Cortex of kidney (tissue), 1 donor: Measurements from ENCODE around the gene C7orf57.

ENCODE experiments used
- DNase-seq: peaks from one replicate; lab custom pipeline; 2025; lab: John Stamatoyannopoulos, UW

C7orf57 gene

GRCh38 chr7:48085433-48085791 is 50.1 kb downstream of the C7orf57 start:
- DNase-seq, result no peak

GRCh38 chr7:48085942-48086341 is 50.6 kb downstream of the C7orf57 start:
- DNase-seq, result no peak

DNA sequence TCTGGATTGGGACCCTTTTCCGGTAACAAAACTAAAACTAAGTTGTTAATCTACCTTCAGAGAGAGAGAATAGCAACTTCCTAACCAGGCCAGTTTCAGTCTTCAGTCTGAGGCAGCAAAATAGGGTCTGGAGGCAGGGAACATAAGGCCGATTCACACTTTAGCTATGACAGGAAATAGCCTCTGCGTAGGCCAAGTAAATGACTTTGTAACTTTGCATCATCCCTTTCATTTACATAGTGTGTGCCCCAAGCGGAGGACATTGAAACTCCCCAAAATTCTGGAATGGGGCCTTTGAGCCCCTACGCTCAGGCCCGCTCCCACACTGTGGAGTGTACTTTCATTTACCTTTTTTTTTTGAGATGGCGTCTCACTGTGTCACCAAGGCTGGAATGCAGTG is 52.0 kb downstream of the C7orf57 start:
- DNase-seq, result no peak

- no peak for DNase-seq
Measured at GRCh38 chr7:48088559-48089045, 53.3 kb downstream of the C7orf57 start.

- DNase-seq, result peak; percentile 84
Measured at GRCh38 chr7:48089046-48090003, 54.0 kb downstream of the C7orf57 start, which contains the start of gene UPP1. TSS of gene UPP1 (plus strand) at chr7:48089265. CDS start at chr7:48094784, 5,519 bp downstream.

GRCh38 chr7:48090095-48090805 is 54.9 kb downstream of the C7orf57 start:
- DNase-seq, result peak; percentile 22

DNA sequence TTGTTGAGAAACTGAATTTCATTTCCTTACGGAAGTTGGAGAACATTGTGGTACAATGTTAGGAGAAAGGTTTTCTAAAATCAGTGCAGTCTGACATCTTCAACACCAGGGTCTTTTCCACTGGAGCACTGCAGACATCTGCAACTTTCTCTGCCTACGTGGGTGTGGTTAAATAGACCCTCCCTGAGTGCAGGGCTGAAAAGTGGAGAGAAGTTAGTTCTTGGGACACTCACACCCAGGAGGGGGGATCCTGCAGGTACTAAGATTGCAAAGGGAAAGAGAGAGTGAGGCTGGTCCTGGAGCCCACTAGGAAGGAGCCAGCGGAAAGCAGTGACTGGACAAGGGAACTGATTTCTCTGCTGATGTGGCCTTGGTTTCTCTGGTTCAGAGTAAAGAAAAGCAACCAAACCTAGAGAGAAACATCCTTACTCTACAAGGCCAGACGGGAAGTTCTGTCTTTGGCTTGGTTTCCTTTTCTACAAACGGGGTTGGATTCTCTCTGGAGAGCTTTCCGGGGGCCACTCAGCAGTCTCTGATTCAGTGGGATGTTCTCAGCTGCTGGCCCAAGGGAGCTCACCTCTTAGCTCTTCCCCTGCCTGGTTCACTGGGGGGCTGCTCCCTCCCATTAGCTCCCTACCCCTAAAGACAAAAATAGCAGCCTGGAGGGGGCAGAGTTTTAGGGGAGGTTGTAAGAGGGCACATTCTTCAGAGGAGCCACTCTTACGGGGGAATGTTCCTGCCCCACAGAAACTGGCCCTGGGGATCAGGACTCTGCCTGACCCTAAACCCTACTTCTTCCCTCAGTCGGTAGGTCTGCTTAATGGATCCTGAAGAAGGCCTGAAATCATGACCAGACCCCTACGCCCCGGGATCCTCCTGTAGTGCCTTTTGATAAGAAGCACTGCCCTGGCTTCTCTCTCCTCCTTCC is 56.4 kb downstream of the C7orf57 start:
- no peak for DNase-seq

DNA sequence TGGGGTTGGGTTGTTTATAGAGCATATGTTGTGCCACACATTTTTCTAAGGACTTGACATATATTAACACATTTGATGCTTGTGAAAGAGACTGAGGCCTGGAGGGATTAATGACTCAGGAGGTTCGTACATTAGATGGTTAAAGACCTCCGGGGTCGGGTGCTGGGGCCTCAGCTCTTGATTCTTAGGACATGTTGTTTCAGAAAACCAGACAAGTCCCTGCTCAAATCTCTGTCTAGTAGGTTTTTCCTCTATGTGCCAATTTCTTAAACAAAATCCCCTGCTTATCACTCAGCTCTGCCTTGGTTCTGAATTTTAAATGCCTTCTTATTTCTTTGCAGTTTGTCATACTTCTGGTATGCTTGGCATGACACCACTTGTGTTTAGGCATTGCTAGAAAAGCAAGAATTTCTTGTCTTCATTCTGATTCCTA is 59.5 kb downstream of the C7orf57 start:
- DNase-seq, result no peak

DNA sequence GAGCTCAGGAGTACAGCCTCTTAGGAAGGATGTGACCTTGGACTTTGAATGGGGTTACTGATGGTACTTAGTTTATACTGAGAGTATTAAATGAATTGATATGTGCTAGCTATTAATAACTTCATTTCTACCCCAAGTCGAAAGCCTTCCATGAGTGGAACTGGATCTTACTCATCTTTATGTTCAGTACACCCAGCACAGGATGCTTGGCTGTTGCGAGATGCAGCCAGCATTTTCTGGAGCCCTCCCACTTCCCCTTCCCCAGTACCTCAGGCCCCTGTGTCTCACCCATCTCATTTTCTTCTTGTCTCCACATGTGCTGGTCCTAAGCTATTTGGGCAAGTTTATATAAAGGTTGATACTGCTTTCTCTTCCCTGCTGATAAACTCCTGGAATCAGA is 60.9 kb downstream of the C7orf57 start:
- DNase-seq, result no peak

DNA sequence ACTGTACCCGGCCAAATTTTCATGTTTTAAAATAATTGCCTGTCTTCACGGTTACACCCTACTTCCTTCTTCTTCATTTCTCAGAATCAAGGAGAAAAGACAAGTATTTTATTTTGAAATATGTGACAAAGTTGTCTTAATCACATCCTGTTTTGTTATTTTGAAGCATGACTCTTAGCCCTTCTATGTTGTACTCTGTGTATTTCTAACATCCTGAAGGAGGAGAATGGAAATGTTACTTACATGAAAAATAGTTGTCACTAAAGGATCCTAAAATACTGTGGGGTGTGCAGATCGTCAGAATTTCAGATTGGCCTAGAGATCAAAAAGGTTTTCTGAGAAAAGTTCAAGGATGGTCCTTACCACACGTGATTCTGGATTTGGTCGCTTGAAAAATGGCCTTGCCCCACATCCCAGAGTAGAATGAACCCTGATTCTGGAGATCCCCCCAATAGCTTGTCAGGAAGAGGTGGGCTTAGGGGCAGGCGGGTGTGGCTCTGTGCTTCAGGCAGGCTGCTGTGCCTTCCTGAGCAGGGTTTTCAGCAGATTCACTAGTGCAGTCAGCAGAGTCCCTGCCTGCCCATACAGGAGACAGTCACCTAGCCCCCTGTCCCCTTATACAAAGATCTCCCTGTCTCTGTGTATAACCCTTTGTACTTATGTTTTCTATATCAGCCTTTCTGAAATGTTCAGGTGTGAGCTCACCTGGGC is 62.3 kb downstream of the C7orf57 start:
- DNase-seq, result no peak

DNA sequence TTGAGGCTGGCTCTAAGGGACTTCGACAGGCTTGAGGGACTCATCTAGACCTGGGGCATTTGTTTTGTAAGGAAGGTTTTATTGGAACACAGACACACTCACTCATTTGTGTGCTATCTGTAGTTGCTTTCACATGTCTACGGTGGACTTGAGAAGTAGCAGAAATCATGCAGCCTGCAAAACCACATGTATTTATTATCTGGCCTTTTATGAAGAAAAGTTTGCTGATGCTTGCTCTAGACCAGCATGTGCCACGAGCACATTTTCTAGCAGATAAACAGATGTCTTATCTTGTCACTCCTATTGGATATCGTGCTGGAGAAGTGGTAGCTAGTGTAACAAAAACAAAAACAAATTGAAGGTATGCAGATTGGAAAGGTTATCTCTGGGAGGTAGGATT is 63.5 kb downstream of the C7orf57 start:
- DNase-seq, result no peak

- no peak for DNase-seq
Measured at GRCh38 chr7:48099781-48100180, 64.4 kb downstream of the C7orf57 start.

- no peak for DNase-seq
Measured at GRCh38 chr7:48101352-48101751, 66.0 kb downstream of the C7orf57 start.

GRCh38 chr7:48101968-48102367 is 66.6 kb downstream of the C7orf57 start:
- no peak for DNase-seq

GRCh38 chr7:48102530-48102929 is 67.2 kb downstream of the C7orf57 start:
- DNase-seq, result no peak

DNA sequence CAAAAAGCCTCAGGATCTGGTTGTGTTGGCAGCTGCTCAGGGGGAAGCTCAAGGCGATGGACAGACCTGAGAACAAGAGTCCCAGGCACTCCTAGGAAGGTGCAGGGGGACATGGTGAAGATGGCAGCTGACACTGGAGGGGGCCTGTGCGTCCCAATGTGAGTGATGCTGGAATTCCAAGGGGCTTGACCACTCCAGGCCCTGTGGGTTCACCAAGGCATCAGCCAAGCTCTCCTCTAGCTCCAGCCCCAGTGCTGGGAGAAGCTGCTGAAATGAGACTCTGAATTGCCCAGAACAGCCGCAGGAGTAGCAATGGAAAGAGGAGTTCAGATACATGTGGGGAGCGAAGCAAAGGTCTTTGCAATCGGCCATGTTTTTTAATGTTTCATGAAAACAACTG is 69.7 kb downstream of the C7orf57 start:
- no peak for DNase-seq

GRCh38 chr7:48106906-48107659 is 71.7 kb downstream of the C7orf57 start:
- DNase-seq, result no peak

GRCh38 chr7:48107926-48108472 is 72.7 kb downstream of the C7orf57 start:
- DNase-seq, result no peak

GRCh38 chr7:48108959-48109847 is 73.9 kb downstream of the C7orf57 start:
- no peak for DNase-seq
